ENCODE data around the gene NUP58.

- TF ChIP-seq EP300 (IDR thresholded peaks at IDR 0.05) (no peak), POLR2A (IDR thresholded peaks at IDR 0.05) (no peak)
Measured at GRCh38 chr13:25306671-25307464, 5.4 kb downstream of the NUP58 start.

Data from tibial nerve (tissue), 3 donors.